Endometrial microvascular endothelial cells (primary cell): ENCODE results near the gene KIAA1549. TPM values are rescaled to one million over a fixed set of nuclear protein-coding genes. Genes with fewer than 3 reads are reported as not detected.
"Not testable (repeated sequence)": the region's sequence is repeated elsewhere in the genome, so short reads cannot be mapped to it uniquely, and the experiment has no call there.

Source experiments
- in situ Hi-C: cut with HindIII; loops from 2 replicates; pipeline ENCODE4 v1.10.0; 2017; ENCODE audit warnings: low sequenced_read_pairs, low pct_unique_long_range_greater_than_20kb; ENCODE audit errors: inconsistent ontology term
- total RNA-seq: library from RNA; depleted of rRNA; stranded (reverse); fragments of >200 nt; gene quantifications from one replicate; pipeline ENCODE4 v1.2.3, GENCODE V29; 2015; ENCODE audit errors: inconsistent ontology term

The KIAA1549 gene
- total RNA-seq, 1 donor from 2014 or later: 4.9 TPM

DNA sequence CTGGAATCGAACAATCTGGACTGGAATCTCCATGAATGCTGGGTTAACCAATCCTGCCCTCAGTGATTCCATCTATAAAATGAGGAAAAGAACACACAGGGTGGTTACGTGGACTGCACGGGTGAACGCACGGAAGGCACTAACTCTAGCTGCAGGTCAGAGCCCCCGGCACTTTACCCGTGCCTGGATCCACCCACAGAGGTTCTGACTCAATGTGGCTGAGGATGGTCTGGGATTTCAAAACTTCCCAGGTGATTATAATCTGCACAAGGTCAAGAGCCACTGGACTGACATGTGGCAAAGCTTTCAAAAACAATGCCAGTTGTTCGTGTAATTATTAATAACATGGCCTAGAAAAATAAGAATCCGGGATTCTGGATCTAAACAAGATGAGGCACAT, 29.2 kb downstream of the KIAA1549 start:
- in situ Hi-C loops: no loop called here

GRCh38 chr7:138949421-138950088, 31.6 kb downstream of the KIAA1549 start:
- in situ Hi-C loops: no loop called here

DNA sequence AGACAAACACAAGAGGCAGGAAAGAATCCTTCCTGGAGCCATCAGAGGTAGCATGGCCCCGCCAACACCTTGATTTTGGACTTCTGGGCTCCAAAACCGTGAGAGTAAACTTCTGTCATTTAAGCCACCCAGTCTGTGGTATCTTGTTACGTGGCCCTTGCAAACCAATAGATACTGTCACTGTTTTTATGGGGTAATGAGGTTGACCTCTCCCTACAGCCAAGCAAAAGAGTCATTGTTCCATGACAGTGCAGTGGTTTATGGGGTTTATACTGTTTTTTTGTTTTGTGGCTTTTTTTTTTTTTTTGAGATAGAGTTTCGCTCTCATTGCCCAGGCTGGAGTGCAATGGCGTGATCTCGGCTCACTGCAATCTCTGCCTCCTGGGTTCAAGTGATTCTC, 32.8 kb downstream of the KIAA1549 start:
- in situ Hi-C loops: no loop called here

DNA sequence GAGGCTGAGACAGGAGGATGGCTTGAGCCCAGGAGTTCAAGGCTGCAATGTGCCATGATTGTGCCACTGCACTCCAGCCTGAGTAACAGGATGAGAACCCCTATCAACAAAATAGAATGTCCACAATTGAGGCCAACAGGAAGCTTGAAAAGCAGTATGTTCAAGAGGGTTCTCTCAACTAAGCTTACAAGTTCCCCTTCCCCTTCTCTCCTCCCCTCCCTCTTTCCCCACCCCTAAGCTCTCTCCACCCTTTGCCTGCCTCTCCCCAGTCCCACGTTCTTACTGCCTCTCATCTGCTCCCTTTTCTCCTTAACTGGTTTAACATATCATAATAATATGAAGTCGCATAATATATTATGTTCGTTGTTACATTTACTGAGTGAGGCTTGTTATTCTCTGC, 35.4 kb downstream of the KIAA1549 start:
- in situ Hi-C loops: no loop called here

DNA sequence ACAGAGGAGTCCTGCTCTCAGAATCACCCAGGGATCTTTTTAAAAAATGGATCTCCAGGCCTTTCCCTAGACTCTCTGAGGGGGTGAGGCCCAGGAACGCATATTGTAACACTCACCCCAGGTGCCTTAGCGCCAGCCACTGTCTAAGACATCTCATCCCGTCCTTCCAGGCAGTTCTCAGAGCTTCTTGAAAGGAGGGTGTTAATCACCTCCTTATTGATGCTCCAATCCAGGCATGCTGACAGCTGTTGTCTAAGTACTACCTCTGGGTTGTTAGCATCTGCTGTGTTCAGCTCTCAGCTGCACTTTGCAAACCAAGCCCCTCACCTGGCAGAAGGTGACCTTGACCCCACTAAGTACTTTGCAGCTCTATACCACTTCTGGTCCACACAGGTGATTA, 36.0 kb downstream of the KIAA1549 start:
- in situ Hi-C loops: no loop called here

- in situ Hi-C loops: no loop called here
Measured at GRCh38 chr7:138944592-138944991, 36.6 kb downstream of the KIAA1549 start.

DNA sequence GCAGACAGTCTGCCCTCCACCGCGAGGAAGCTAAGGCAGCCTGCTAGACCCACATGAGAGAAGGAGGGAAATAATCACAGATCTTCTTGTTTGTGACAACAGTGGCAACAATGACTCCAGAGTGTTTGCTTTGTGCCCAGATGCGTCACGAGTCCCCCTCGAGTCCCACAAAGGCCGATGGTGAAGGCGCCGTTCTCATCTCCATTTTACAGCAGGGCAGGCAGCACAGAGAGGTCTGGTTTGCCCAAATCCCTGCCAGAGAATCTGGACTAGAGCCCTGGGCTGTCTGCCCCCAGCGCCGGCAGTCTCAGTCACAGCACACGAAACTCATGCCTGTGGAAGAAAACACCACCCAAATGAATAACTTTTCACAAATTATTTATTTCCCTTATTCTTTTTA, 38.1 kb downstream of the KIAA1549 start:
- in situ Hi-C loops: no loop called here

DNA sequence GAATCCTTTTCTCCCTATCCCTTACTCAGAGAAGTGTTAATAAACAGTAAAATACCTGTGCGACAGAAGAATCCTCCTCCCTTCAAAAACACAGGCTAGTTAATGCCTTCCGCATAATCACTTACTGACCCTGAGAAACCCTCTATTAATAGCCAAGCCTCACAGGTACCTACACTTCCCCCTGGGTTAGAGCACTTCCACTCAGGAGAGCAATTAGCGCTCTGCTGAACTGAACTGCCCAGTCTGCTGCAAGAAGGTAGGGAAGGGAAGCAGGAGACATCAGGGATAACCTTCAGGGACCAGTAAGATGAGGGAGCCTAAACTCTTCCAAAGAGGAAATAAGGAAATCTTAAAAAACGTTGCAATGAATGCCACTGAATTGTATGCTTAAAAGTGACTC, 39.6 kb downstream of the KIAA1549 start:
- in situ Hi-C loops: no loop called here

- in situ Hi-C loops: not testable (repeated sequence)
Measured at GRCh38 chr7:138940602-138941001, 40.6 kb downstream of the KIAA1549 start.

- in situ Hi-C loops: no loop called here
Measured at GRCh38 chr7:138937484-138937883, 43.7 kb downstream of the KIAA1549 start.

DNA sequence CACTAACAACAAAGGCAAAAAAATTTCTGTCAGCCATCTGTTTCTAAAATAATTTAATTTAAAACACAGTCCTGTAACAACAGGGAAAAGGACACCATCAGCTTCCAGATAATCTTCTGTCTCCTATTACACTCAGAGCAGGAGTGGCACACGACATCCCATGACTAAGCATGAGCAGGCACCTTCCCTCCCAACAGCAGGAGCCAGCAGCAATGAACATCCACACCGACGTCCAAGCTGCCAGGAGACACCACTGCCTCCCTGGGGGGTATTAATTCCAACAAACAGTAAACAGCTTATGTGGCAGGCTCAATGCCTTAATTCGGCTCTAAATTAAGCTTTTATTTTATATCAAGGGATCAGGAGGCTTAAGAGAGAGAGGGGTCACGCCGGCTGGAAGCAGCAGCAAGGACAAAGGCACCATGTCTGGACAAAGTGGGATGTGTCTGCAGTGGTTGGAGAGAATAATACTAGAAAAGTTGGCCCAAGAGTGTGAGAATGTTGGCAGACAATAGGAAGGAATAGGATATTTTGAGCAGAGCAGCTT, 45.7 kb downstream of the KIAA1549 start:
- in situ Hi-C loops: no loop called here

DNA sequence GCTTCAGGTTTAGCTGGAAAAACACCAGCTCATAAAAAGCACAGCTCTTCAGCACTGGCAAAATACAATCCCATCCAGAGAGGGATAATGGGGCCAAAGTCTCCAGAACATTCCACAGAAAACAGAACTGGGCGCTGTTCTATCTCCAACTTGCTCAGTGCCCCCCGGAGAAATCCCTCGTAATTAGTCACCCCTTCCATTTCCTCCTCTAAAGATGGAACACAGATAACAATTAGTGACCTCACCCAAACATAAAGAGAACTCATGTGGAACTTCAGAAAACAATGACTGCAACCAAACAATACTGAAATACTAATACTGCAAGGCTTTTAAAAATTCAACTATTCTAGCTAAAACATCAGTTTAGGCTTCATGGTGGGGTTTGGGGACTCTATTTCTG, 46.3 kb downstream of the KIAA1549 start:
- in situ Hi-C loops: no loop called here

- in situ Hi-C loops: no loop called here
Measured at GRCh38 chr7:138934367-138934766, 46.8 kb downstream of the KIAA1549 start.

DNA sequence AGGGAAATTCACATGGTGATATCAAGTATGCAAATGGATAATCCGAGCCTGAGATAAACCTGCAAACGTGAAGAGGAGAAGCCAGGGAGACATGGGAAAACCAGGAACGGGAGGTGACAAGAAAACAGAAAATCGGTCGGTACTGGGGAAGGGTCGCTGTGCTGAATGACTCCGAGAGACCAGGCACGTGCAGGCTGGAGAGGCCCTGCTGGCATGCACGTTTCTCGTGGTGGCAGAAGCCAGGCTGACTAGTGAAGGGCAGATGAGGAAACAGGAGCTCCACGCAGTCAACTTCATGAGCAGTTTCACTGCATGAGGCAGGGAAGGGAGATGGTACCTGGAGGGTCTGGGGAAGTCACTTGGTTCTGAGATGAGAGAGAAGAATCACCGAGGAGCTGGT, 48.3 kb downstream of the KIAA1549 start:
- in situ Hi-C loops: no loop called here

DNA sequence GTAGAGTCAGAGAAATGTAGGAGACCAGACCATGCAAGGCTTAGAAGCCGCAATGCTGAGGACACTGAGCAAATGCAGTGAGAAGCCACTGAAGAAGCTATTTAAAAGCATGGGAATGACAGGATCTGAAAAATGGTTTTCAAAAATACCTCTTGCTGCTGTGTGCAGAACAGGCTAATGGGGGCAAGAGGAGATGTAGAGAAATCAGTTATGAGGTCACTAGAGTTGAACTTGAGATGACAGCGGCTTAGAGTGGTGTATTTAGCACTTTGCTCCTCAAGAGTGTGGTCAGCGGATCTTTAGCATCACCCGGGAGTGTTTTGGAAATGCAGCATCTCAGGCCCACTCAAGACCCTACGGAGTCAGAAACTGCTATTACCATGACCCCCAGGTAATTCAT, 48.8 kb downstream of the KIAA1549 start:
- in situ Hi-C loops: no loop called here

DNA sequence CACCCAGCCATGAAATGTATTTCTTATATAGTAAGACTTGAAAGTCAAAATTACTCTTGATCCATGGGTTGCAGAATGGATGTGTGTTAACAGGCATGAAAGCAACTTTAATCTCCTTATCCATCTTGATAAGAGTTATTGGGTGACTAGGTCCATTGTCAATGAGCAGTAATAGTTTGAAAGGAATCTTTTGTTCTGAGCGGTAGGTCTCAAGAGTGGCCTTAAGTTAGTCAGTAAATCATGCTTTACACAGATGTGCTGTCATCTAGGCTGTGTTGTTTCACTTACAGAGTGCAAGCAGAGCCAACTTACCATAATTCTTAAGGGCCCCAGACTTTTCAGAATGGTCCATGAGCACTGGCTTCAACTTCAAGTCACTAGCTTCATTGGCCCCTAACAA, 51.2 kb downstream of the KIAA1549 start:
- in situ Hi-C loops: no loop called here

GRCh38 chr7:138926241-138926612, 55.0 kb downstream of the KIAA1549 start:
- in situ Hi-C loops: no loop called here

- in situ Hi-C loops: no loop called here
Measured at GRCh38 chr7:138924501-138925225, 56.5 kb downstream of the KIAA1549 start.

DNA sequence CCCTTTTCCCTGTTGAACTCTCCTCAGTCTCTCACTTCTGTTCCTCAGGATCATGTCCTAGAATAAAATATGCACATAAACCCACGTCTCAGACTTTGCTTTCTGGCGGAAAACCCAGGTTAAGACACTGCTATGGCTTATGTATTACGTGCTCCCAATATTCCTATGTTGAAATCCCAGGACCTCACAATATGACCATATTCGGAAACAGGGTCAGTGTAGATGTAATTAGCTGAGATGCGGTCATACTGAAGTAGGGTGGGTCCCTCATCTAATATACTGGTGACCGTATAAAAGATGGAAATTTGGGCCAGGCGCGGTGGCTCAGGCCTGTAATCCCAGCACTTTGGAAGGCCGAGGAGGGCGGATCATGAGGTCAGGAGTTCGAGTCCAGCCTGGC, 59.9 kb downstream of the KIAA1549 start:
- in situ Hi-C loops: no loop called here

DNA sequence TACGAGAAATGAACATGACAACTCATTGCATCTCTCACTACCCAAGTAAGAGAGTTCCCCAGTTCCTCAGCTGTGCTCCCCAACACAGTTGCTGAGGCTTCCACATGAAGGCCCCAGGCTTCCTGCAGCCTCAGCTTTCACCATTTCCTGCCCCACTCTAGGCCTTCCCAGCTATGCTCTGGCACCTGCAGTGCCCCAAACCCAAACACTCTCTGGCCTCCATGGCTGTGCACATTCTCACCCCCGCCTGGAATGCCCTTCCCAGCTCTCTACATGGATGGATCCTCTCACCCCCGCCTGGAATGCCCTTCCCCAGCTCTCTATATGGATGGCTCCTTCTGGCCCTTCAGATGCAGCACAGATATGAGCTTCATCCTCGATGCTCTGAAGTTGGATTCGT, 61.3 kb downstream of the KIAA1549 start:
- in situ Hi-C loops: no loop called here
